ENCODE measurements around the gene ATXN7L1.
A peak's percentile ranks its signal among the peaks of the same experiment; 100 is the strongest.

The ATXN7L1 gene

GRCh38 chr7:105857009-105857952 lies 19.1 kb downstream of the ATXN7L1 start:
- Histone ChIP-seq H2AFZ (ENCODE audit: low read depth, low read length) (no peak overlapping the region), H3K79me2 (ENCODE audit: low read length) (no peaks in the 10 kb centered on the region), H3K9me3 (ENCODE audit: insufficient read depth, low read length) (no peaks in the 10 kb centered on the region), H3K27ac (ENCODE audit: low read length) (no peak overlapping the region), H3K9ac (ENCODE audit: low read length) (no peak overlapping the region), H3K4me1 (ENCODE audit: low read length) (peaks cover 8% of the 10 kb centered on the region), H3K36me3 (replicated peaks; ENCODE audit: low read depth, low read length) (no peaks in the 10 kb centered on the region), H4K20me1 (ENCODE audit: insufficient read depth, low read length) (no peaks in the 10 kb centered on the region), H3K27me3 (ENCODE audit: low read depth, low read length) (peaks cover 3% of the 10 kb centered on the region; the same call in 1 of the 2 replicates), H3K4me2 (ENCODE audit: low read length) (no peak overlapping the region), H3K4me3 (ENCODE audit: low read length) (no peak overlapping the region)
- no peak for TF ChIP-seq EZH2phosphoT487 (IDR thresholded peaks at IDR 0.05; ENCODE audit: low read depth)
- no peak for TF ChIP-seq CTCF (IDR thresholded peaks at IDR 0.05; ENCODE audit: low read depth, low read length)

- no peak overlapping the region for H3K9ac ChIP-seq (ENCODE audit: low read length)
- H3K27me3 ChIP-seq (ENCODE audit: low read depth, low read length): peaks cover 22% of the 10 kb centered on the region; the same call in 1 of the 2 replicates
- H4K20me1 ChIP-seq (ENCODE audit: insufficient read depth, low read length): no peaks in the 10 kb centered on the region
- H3K79me2 ChIP-seq (ENCODE audit: low read length): no peaks in the 10 kb centered on the region
- TF ChIP-seq EZH2phosphoT487 (IDR thresholded peaks at IDR 0.05; ENCODE audit: low read depth): no peak
- no peaks in the 10 kb centered on the region for H3K9me3 ChIP-seq (ENCODE audit: insufficient read depth, low read length)
- H3K4me3 ChIP-seq (ENCODE audit: low read length): no peak overlapping the region
- H3K36me3 ChIP-seq (replicated peaks; ENCODE audit: low read depth, low read length): no peaks in the 10 kb centered on the region
- H2AFZ ChIP-seq (ENCODE audit: low read depth, low read length): no peak overlapping the region
- no peak overlapping the region for H3K27ac ChIP-seq (ENCODE audit: low read length)
- peak overlapping the region; percentile 14 for H3K4me2 ChIP-seq (ENCODE audit: low read length)
- H3K4me1 ChIP-seq (ENCODE audit: low read length): peaks cover 8% of the 10 kb centered on the region
These were observed 21.9 kb downstream of the ATXN7L1 start for GRCh38 chr7:105854498-105854897.

GRCh38 chr7:105853931-105854419 lies 22.4 kb downstream of the ATXN7L1 start:
- Histone ChIP-seq H3K4me3 (ENCODE audit: low read length) (no peak overlapping the region), H3K4me1 (ENCODE audit: low read length) (peaks cover 8% of the 10 kb centered on the region), H3K9me3 (ENCODE audit: insufficient read depth, low read length) (no peaks in the 10 kb centered on the region), H3K79me2 (ENCODE audit: low read length) (no peaks in the 10 kb centered on the region), H3K36me3 (replicated peaks; ENCODE audit: low read depth, low read length) (no peaks in the 10 kb centered on the region), H3K27me3 (ENCODE audit: low read depth, low read length) (peaks cover 22% of the 10 kb centered on the region; the same call in 1 of the 2 replicates), H4K20me1 (ENCODE audit: insufficient read depth, low read length) (no peaks in the 10 kb centered on the region), H3K27ac (ENCODE audit: low read length) (no peak overlapping the region), H3K9ac (ENCODE audit: low read length) (no peak overlapping the region), H3K4me2 (ENCODE audit: low read length) (peak overlapping the region; percentile 14), H2AFZ (ENCODE audit: low read depth, low read length) (no peak overlapping the region)
- TF ChIP-seq CTCF (IDR thresholded peaks at IDR 0.05; ENCODE audit: low read depth, low read length): no peak
- TF ChIP-seq EZH2phosphoT487 (IDR thresholded peaks at IDR 0.05; ENCODE audit: low read depth): no peak

GRCh38 chr7:105851064-105851463 lies 25.3 kb downstream of the ATXN7L1 start:
- H3K27ac ChIP-seq (ENCODE audit: low read length): no peak overlapping the region
- H3K4me1 ChIP-seq (ENCODE audit: low read length): peaks cover 14% of the 10 kb centered on the region
- H3K4me3 ChIP-seq (ENCODE audit: low read length): no peak overlapping the region
- no peak overlapping the region for H2AFZ ChIP-seq (ENCODE audit: low read depth, low read length)
- TF ChIP-seq EZH2phosphoT487 (IDR thresholded peaks at IDR 0.05; ENCODE audit: low read depth) (no peak), CTCF (IDR thresholded peaks at IDR 0.05; ENCODE audit: low read depth, low read length) (no peak)
- H4K20me1 ChIP-seq (ENCODE audit: insufficient read depth, low read length): no peaks in the 10 kb centered on the region
- H3K9me3 ChIP-seq (ENCODE audit: insufficient read depth, low read length): no peaks in the 10 kb centered on the region
- no peaks in the 10 kb centered on the region for H3K79me2 ChIP-seq (ENCODE audit: low read length)
- H3K4me2 ChIP-seq (ENCODE audit: low read length): no peak overlapping the region
- no peak overlapping the region for H3K9ac ChIP-seq (ENCODE audit: low read length)
- no peaks in the 10 kb centered on the region for H3K36me3 ChIP-seq (replicated peaks; ENCODE audit: low read depth, low read length)
- peaks cover 25% of the 10 kb centered on the region for H3K27me3 ChIP-seq (ENCODE audit: low read depth, low read length)

All from OCI-LY3 (cell line).